GM19455 (cell line): ENCODE data around the gene PSRC1.

Experiments
- ATAC-seq: cut with Tn5 transposase; IDR thresholded peaks from one replicate; pipeline ENCODE4 v1.9.1; 2021; ENCODE audit not compliant: unreplicated experiment

Gene PSRC1

DNA sequence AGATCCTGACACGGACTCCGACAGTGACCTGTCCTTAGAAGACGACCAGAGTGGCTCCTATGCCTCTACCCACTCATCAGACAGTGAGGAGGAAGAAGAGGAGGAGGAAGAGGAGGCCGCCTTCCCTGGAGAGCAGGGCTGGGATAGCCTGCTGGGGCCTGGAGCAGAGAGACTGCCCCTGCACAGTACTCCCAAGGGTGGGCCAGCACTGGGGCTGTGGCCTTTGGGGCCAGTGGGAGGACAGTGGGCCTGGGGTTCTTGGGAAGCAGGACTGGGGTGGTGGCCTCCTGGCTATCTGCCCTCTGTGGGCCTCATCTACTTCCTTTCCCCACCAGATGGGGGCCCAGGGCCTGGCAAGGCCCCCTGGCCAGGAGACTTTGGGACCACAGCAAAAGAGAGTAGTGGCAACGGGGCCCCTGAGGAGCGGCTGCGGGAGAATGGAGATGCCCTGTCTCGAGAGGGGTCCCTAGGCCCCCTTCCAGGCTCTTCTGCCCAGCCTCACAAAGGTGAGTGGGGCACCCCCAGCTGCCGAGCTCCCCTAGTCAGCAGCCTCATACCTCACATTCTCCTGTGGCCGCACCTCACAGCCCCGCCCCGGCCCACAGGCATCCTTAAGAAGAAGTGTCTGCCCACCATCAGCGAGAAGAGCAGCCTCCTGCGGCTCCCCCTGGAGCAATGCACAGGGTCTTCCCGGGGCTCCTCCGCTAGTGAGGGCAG lies 10.0 kb downstream of the PSRC1 start:
- ATAC-seq = no peak

DNA sequence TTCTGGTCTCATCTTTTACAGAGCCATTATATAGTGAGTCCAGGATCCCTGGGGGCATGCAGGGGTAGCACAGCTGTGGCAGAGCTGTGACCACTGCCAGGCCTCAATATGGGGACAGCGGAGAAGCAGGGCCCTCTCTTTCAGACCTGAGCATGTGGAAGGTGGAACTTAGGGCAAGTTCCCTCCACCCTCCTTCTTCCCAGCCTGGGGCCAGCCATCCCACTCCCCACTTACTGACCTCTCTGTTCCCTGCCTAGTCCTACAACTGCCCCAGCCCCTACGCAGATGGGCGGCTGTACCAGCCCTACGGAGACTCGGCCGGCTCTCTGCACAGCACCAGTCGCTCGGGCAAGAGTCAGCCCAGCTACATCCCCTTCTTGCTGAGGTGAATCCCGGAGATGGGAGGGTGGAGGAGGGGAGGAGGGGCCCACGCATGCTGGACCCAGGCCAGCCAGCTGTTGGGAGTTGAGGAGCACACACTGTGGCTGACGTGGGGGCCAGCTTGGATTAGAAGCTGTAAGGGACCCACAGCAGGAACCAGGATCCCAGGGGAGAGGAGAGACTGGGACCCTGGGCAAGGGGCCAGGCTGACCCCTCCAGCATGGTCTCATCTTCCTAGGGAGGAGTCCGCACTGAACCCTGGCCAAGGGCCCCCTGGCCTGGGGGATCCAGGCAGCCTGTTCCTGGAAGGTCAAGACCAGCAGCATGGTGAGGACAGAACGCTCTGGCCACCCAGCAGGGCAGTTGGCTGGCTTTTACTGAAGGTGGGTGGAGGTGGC lies 10.7 kb downstream of the PSRC1 start:
- ATAC-seq = no peak

DNA sequence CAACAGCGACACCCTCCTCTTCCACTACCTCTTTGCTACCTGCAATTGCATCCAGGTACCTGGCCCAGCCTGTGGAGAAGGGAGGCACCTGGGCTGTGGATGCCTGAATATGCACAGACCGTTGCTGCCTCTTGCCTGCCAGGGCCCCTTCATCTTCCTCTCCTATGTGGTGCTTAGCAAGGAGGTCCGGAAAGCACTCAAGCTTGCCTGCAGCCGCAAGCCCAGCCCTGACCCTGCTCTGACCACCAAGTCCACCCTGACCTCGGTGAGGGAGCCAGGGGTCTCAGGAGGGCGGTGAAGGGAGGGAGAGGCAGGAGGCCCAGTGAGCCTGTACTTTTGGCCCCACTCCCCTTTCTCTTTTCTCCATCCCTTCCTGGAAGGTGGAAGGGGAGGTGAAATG lies 11.5 kb downstream of the PSRC1 start:
- ATAC-seq = no peak

DNA sequence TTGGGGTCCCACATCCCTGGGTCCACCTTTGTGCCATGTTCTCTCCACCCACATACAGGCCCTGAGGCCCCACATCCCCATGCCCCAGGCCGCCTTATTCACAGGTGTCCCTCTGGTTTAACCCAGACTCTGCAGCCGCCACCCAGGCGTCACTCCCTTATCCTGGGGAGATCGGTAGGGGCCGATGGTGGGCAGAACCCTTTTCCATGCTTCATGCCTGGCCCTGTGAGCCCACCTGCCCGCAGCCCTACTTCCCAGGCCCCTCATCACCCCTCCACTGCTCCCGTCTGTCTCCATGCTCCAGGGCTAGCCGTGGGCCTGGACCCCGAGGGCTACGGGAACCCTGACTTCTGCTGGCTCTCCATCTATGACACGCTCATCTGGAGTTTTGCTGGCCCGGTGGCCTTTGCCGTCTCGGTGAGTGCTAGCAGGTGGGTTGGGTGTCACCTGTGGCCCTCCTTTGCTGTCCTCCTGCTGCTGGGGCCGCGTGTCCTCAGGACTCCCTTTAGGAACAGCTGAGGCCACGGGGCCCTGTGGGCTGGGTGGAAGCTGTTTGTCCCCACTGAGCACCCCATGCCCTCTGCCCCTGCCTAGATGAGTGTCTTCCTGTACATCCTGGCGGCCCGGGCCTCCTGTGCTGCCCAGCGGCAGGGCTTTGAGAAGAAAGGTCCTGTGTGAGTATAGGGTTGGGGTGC lies 12.2 kb downstream of the PSRC1 start:
- ATAC-seq = no peak

DNA sequence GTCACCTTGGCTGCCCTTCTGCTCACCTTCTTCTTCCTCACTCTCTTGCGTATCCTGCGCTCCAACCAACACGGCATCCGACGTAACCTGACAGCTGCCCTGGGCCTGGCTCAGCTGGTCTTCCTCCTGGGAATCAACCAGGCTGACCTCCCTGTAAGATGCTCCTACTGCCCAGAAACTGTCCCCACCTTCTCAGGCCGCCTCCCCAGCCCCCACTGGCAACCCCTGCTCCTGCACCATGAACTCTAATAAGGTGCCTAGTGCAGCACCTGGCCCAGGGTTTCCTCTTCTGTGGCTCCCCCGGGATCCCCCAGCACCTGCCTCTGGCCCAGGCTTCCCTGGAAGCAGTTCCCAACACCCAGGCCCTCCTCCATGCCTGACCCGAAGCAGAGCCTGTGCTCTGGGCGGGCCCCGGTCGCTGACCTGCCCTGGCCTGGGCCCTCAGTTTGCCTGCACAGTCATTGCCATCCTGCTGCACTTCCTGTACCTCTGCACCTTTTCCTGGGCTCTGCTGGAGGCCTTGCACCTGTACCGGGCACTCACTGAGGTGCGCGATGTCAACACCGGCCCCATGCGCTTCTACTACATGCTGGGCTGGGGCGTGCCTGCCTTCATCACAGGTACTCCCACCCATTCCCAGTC lies 12.8 kb downstream of the PSRC1 start:
- no peak for ATAC-seq

DNA sequence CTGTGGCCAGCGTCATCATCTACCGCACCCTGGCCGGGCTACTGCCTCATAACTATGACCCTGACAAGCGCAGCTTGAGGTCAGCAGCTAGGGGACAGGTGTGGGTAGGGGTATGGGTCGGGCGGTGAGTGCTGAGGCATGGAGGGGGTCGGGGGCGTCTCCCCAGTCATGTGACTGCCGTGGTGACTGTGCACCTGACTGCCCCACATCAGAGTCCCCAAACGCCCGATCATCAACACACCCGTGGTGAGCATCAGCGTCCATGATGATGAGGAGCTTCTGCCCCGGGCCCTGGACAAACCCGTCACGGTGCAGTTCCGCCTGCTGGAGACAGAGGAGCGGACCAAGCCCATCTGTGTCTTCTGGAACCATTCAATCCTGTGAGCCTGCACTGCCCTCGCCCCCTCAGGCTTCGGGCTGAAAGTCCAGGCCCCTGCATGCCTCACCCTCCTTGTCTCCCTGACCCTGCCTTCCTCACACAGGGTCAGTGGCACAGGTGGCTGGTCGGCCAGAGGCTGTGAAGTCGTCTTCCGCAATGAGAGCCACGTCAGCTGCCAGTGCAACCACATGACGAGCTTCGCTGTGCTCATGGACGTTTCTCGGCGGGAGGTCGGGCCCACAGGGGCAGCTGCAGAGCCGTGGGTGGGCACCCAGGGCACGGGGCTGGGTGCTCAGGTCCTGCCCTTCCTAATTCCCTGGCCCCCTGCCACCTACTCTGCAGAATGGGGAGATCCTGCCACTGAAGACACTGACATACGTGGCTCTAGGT lies 13.5 kb downstream of the PSRC1 start:
- ATAC-seq = no peak

DNA sequence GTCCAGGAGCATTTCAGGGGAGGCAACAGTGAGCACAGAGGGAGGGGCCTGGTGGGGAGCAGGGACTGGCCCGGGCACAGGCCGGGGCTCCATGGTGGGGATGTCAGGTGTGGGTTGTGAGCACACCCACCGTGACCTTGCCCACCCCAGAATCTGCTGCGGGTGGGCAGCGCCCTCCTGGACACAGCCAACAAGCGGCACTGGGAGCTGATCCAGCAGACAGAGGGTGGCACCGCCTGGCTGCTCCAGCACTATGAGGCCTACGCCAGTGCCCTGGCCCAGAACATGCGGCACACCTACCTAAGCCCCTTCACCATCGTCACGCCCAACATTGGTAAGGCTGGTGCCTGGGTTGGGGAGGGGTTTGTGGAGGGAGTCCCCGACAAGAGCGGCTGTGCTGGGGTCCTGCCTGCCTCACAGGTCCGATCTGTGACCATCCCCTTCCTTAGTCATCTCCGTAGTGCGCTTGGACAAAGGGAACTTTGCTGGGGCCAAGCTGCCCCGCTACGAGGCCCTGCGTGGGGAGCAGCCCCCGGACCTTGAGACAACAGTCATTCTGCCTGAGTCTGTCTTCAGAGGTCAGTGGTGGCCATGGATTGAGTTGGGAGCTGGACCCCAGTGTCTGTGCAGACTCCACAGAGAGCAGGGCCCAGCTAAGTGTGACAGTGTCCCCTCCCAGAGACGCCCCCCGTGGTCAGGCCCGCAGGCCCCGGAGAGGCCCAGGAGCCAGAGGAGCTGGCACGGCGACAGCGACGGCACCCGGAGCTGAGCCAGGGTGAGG lies 14.3 kb downstream of the PSRC1 start:
- ATAC-seq = no peak

DNA sequence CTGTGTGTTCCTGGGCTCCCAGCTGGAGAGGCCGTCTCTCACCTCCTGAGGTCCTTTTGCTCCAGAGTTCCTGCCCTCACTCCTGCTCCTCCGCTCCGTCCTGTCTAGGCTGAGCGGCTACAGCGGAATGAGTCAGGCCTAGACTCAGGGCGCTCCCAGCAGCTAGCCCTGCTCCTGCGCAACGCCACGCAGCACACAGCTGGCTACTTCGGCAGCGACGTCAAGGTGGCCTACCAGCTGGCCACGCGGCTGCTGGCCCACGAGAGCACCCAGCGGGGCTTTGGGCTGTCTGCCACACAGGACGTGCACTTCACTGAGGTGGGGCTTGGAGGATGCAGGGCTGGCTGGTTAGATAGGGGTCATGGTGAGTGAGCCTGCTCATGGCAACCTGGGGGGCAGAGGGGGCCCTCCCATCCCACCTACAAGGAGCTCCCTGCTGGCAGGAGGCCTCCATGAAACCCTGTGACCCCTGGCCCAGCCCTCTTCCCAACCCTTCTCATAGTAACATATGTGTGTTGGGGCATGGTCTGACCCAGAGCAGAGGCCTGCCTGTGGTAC lies 15.1 kb downstream of the PSRC1 start:
- no peak for ATAC-seq

DNA sequence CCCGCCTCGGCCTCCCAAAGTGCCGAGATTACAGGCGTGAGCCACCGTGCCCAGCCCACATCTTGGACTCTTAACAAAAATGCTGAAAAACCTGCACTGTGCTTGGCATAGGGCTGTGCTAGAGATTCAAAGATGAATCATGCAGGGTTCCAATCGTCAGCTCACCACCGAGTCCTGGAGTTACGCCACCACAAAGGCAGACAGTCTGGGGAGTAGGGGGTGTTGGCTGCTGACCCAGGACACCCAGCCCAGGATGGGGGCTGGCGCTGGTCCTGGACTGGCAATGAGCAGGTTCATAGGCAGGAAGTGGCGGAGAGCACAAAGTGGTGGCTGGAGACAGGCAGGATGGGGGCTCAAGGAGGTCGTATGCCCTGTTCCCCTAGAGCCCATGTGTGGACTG lies 16.0 kb downstream of the PSRC1 start:
- no peak for ATAC-seq

DNA sequence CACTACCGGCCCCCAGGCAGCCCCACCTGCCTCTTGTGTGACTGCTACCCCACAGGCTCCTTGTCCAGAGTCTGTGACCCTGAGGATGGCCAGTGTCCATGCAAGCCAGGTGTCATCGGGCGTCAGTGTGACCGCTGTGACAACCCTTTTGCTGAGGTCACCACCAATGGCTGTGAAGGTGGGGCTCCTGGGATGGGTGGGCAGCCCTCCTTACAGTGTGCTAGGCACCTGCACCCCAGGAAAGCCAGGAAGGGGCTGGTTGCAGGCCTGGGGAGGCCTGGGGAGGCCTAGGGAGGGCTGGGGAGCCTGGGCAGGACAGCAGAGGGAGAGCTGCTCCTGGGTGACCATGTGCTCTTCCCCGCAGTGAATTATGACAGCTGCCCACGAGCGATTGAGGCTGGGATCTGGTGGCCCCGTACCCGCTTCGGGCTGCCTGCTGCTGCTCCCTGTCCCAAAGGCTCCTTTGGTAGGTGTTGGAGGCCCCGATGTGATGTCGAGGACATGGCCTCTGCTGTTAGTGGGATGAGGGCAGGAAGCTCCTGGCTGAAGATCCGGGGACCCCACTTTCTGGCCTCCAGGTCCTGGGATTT lies 17.1 kb downstream of the PSRC1 start:
- ATAC-seq = no peak

DNA sequence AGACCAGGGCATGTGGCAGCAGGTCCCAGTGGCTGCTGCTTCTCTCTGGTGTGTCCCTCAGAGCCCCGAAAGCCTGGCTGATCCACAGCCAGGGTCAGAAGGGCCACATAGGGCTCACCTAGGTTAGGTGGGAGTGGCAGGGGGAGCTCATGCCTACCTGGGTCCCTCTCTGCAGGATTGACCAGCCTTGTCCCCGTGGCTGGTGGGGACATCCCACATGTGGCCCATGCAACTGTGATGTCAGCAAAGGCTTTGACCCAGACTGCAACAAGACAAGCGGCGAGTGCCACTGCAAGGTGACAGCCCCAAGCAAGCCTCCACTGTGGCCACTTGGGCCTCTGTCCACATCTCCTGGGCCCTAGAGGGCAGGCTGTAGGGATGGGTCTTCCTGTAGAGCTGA lies 17.9 kb downstream of the PSRC1 start:
- ATAC-seq = no peak

DNA sequence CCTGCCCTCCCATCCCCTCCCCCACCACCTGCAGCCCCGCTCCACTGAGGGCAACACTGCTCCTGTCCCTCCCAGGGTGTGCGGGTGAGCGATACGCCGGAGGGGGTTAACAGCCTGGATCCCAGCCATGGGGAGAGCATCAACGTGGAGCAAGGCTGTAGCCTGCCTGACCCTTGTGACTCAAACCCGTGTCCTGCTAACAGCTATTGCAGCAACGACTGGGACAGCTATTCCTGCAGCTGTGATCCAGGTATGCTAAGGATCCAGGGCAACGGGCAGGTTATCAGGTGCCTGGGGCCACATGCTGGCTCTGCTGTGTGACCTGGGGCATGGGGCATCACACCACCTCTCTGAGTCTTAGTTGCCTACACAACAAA lies 18.6 kb downstream of the PSRC1 start:
- ATAC-seq = no peak

DNA sequence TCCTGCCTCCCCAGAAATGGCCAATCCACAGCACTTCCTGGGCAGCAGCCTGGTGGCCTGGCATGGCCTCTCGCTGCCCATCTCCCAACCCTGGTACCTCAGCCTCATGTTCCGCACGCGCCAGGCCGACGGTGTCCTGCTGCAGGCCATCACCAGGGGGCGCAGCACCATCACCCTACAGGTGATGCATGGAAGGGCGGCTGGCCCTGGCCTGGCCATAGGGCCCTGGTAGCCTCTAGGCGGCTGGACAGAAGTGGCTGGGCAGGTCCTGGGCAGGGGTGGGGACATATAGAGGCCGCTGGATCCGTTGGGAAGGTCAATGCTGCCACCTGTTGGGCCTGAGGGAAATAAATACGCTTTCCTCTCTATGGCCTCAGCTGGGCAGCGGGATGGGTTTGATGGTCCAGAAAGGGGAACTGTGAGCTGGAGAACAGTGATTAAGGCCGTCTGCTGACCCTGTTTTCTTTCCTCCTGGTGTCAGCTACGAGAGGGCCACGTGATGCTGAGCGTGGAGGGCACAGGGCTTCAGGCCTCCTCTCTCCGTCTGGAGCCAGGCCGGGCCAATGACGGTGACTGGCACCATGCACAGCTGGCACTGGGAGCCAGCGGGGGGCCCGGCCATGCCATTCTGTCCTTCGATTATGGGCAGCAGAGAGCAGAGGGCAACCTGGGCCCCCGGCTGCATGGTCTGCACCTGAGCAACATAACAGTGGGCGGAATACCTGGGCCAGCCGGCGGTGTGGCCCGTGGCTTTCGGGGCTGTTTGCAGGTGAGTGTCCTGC lies 19.2 kb downstream of the PSRC1 start:
- peak; percentile 84 for ATAC-seq

DNA sequence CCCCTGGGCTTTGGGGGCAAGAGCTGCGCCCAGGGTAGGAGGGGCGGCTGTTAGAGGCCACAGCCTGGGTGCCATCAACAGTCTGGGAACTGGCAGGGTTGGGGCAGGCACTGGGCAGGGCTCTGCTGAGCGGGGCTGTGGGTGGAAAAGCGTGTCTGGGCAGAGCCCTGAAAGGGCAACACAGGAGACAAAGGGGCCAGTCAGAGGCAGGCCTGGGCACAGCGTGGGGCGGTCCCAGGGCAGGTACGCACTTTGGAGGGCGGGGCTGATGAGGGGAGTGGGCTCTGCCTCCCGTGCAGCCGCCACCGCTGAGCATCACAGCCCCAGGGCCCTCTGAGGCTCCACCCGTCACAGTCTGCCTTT lies 19.7 kb downstream of the PSRC1 start:
- no peak for ATAC-seq

DNA sequence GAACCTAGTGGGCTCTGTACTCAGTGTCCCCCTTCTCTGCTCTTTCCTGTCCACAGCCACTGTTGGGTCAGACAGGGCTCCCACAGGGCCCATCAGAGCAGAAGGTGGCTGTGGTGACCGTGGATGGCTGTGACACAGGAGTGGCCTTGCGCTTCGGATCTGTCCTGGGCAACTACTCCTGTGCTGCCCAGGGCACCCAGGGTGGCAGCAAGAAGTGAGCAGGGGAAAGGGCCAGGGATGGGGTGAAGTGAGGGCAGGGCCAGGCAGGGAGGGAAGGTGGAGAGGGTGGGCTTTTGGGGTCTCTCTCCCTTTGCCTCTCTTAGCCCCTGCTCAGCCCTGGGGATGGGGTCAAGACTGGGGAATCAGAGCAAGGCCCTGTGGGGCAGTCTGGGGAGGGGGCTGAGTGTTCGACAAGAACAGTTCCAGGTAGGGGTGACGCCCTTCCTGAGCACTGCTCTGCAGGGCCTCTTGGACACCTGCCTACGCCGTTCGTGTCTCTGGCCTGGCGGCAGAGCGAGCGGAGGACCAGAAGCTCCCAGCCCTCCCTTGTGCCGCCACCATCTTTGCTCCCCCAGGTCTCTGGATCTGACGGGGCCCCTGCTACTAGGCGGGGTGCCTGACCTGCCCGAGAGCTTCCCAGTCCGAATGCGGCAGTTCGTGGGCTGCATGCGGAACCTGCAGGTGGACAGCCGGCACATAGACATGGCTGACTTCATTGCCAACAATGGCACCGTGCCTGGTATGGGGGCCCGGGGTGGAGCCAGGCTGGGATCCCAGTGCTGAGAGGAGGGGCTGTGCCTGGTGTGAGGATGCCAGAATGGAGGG lies 20.5 kb downstream of the PSRC1 start:
- no peak for ATAC-seq

DNA sequence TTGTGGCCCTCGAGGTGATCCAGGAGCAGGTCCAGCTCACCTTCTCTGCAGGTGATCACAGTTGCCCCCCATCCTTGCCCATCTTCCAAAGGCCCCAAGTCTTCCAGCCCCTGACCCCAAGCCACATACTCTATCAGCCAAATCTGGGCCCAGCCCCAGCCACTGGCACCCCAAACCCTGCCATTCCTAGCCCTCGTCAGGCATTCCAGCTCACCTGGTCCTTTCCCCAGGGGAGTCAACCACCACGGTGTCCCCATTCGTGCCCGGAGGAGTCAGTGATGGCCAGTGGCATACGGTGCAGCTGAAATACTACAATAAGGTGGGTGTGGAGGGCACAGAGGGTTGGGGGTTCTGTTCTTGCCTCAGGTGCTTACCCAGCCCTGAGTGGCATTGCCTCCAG lies 21.4 kb downstream of the PSRC1 start:
- ATAC-seq = no peak

DNA sequence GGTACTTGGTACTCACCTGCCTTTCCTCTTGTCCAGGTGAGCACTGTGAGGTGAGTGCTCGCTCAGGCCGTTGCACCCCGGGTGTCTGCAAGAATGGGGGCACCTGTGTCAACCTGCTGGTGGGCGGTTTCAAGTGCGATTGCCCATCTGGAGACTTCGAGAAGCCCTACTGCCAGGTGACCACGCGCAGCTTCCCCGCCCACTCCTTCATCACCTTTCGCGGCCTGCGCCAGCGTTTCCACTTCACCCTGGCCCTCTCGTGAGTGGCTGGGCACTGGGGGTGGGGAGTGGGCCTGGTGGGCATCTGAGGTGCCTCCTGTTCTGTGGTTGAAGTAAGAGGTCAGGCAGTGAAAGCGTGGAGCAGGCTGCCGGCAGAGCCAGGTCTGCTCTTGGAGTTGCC lies 21.9 kb downstream of the PSRC1 start:
- ATAC-seq = no peak
